CD14-positive monocyte (primary cell): ENCODE measurements around the gene DGKE. TPM values are rescaled to one million over a fixed set of nuclear protein-coding genes. Genes with fewer than 3 reads are reported as not detected.

Experiments used
- DNase-seq, 3 donors: peaks; one replicate each; pipeline ENCODE4 v3.0.0-alpha.2; 2011 to 2022
- H2AFZ ChIP-seq: 2 replicates; pipeline ENCODE4 v1.6.0; 2012; ENCODE audit warnings: mild to moderate bottlenecking, low read depth, low read length, inconsistent platforms; ENCODE audit not compliant: insufficient read depth, poor library complexity, severe bottlenecking
- H3K27ac ChIP-seq, 2 donors: 1 replicate in 1 of 2; 2 replicates in 1 of 2; pipeline ENCODE4 v1.5.1; 2012 to 2013; ENCODE audit warnings: low read length in 2 of 2, control low read depth in 1 of 2, inconsistent platforms in 1 of 2, low read depth in 1 of 2, mild to moderate bottlenecking in 1 of 2
- H3K27me3 ChIP-seq, 2 donors: one replicate each; pipeline versions ENCODE4 v1.6.0 to v1.6.1; 2011 to 2013; ENCODE audit warnings: low read length in 2 of 2; ENCODE audit not compliant: control insufficient read depth in 2 of 2, insufficient read depth in 2 of 2
- H3K36me3 ChIP-seq, 2 donors: replicated peaks in 1 of 2; 1 replicate in 1 of 2; 2 replicates in 1 of 2; pipeline versions ENCODE4 v1.5.1 to v1.6.1; 2012 to 2013; ENCODE audit warnings: low read length in 2 of 2, control low read depth in 1 of 2, inconsistent platforms in 1 of 2, mild to moderate bottlenecking in 1 of 2; ENCODE audit not compliant: insufficient read depth in 2 of 2, control insufficient read depth in 1 of 2
- H3K4me1 ChIP-seq, 2 donors: 1 replicate in 1 of 2; 2 replicates in 1 of 2; pipeline versions ENCODE4 v1.5.1 to v1.6.1; 2012 to 2013; ENCODE audit warnings: low read length in 2 of 2, control low read depth in 1 of 2, inconsistent platforms in 1 of 2, mild to moderate bottlenecking in 1 of 2, moderate library complexity in 1 of 2; ENCODE audit not compliant: insufficient read depth in 2 of 2, control insufficient read depth in 1 of 2
- H3K4me2 ChIP-seq: replicated peaks from 2 replicates; pipeline ENCODE3; 2012; ENCODE audit warnings: low read length, moderate library complexity, mild to moderate bottlenecking; ENCODE audit not compliant: poor library complexity, severe bottlenecking; ENCODE audit errors: extremely low read depth
- H3K4me3 ChIP-seq, 3 experiments: fragments of 200-600 bp in 1 of 3; sonication (generic) in 1 of 3; replicated peaks in 1 of 3; 1 replicate in 2 of 3; 2 replicates in 1 of 3; pipeline ENCODE4 v1.5.1; 2011 to 2013; ENCODE audit warnings: low read length in 3 of 3, mild to moderate bottlenecking in 3 of 3, control low read depth in 2 of 3, low read depth in 2 of 3, inconsistent platforms in 1 of 3, moderate library complexity in 1 of 3
- H3K79me2 ChIP-seq: 2 replicates; pipeline ENCODE4 v1.6.0; 2012; ENCODE audit warnings: mild to moderate bottlenecking, control low read depth, inconsistent platforms, low read length, moderate library complexity; ENCODE audit not compliant: insufficient read depth
- H3K9ac ChIP-seq: 2 replicates; pipeline ENCODE4 v1.6.0; 2017; ENCODE audit warnings: low read length, mild to moderate bottlenecking; ENCODE audit not compliant: insufficient read depth, poor library complexity, severe bottlenecking
- H3K9me3 ChIP-seq, 2 donors: replicated peaks in 1 of 2; 1 replicate in 1 of 2; 2 replicates in 1 of 2; pipeline versions ENCODE4 v1.5.1 to v1.6.1; 2012 to 2013; ENCODE audit warnings: low read length in 2 of 2, control low read depth in 1 of 2; ENCODE audit not compliant: control insufficient read depth in 1 of 2, insufficient read depth in 1 of 2
- H4K20me1 ChIP-seq: 2 replicates; pipeline ENCODE4 v1.6.0; 2012; ENCODE audit warnings: mild to moderate bottlenecking, low read length, control low read depth, moderate library complexity; ENCODE audit not compliant: insufficient read depth
- H3K27ac Mint-ChIP-seq, 7 donors: one replicate each; pipeline ENCODE4 v1.8.0; 2020; ENCODE audit warnings: mild to moderate bottlenecking in 7 of 7, mixed read lengths in 7 of 7, moderate library complexity in 6 of 7, inconsistent platforms in 2 of 7
- H3K27me3 Mint-ChIP-seq, 3 donors: one replicate each; pipeline ENCODE4 v1.8.0; 2021 to 2022; ENCODE audit warnings: low read depth in 3 of 3, mild to moderate bottlenecking in 3 of 3, mixed read lengths in 3 of 3, moderate library complexity in 3 of 3, inconsistent platforms in 1 of 3
- H3K36me3 Mint-ChIP-seq, 2 donors: one replicate each; pipeline ENCODE4 v1.8.0; 2020; ENCODE audit warnings: mixed read lengths in 2 of 2, inconsistent platforms in 1 of 2, mild to moderate bottlenecking in 1 of 2
- H3K4me1 Mint-ChIP-seq: one replicate; pipeline ENCODE4 v1.8.0; 2020; ENCODE audit warnings: mild to moderate bottlenecking, mixed read lengths
- H3K4me3 Mint-ChIP-seq, 2 donors: one replicate each; pipeline ENCODE4 v1.8.0; 2020; ENCODE audit warnings: mild to moderate bottlenecking in 2 of 2, mixed read lengths in 2 of 2, moderate library complexity in 1 of 2
- H3K9me3 Mint-ChIP-seq, 7 donors: one replicate each; pipeline ENCODE4 v1.8.0; 2020 to 2022; ENCODE audit warnings: mixed read lengths in 7 of 7, mild to moderate bottlenecking in 6 of 7, moderate library complexity in 6 of 7, inconsistent platforms in 2 of 7
- CTCF ChIP-seq: fragments of 200-600 bp; IDR thresholded peaks from one replicate; pipeline ENCODE4 v1.8.0; 2022; ENCODE audit warnings: antibody characterized with exemption, mild to moderate bottlenecking
- WGBS: methylation state at CpG from one replicate; pipeline ENCODE4 v1.1.5; 2013; ENCODE audit warnings: missing lambda C conversion rate; ENCODE audit not compliant: insufficient coverage; 5-methylcytosine and 5-hydroxymethylcytosine counted together
- intact Hi-C, 2 donors: fragments of 100-400 bp; cut with micrococcal nuclease; formaldehyde crosslinking; loops; one replicate each; pipeline versions ENCODE4 v1.15.0 to v1.15.1; 2023
- polyA plus RNA-seq, 3 donors: library from polyadenylated mRNA; depleted of rRNA in 1 of 3; unstranded in 2 of 3; stranded (reverse) in 1 of 3; fragments of 300-500 nt in 2 of 3; fragments of >200 nt in 1 of 3; fragmentation: Illumina TruSeq in 2 of 3; gene quantifications; 1 replicate in 2 of 3; 2 replicates in 1 of 3; pipeline ENCODE4 v1.2.3, GENCODE V29; 2012 to 2021

The DGKE gene
- polyA plus RNA-seq, 3 donors, result 1.1 to 3.0 (median 1.5) TPM

GRCh38 chr17:56826611-56827414 lies 7.1 kb upstream of the DGKE start:
- peaks cover 9% of the 10 kb centered on the region for H3K79me2 ChIP-seq
- no peaks in the 10 kb centered on the region for H3K9me3 ChIP-seq
- no peak for DNase-seq
- Mint-ChIP-seq H3K36me3 (peaks cover 6 to 21% of the 10 kb centered on the region in 2 donors), H3K27ac (no peak overlapping the region), H3K27me3 (peaks cover 0 to 2% (median 0%) of the 10 kb centered on the region in 3 donors), H3K9me3 (no peaks in the 10 kb centered on the region), H3K4me3 (no peak overlapping the region), H3K4me1 (no peaks in the 10 kb centered on the region)
- H2AFZ ChIP-seq, result no peak overlapping the region
- H3K27ac ChIP-seq, result no peak overlapping the region
- no peak overlapping the region for H3K4me2 ChIP-seq
- no peak overlapping the region for H3K4me3 ChIP-seq
- no peak overlapping the region for H3K9ac ChIP-seq
- intact Hi-C loops, result no loop called here
- H4K20me1 ChIP-seq, result peaks cover 7% of the 10 kb centered on the region
- no peak for TF ChIP-seq CTCF
- no peaks in the 10 kb centered on the region for H3K27me3 ChIP-seq
- 100% methylated on average over 1 of the region's 4 CpGs for WGBS
- peaks cover 0 to 4% of the 10 kb centered on the region in 2 donors for H3K36me3 ChIP-seq
- H3K4me1 ChIP-seq, result peaks cover under 1 to 1% of the 10 kb centered on the region in 2 donors

- Histone ChIP-seq H3K4me3 (no peak overlapping the region), H3K4me2 (no peak overlapping the region), H3K9me3 (no peaks in the 10 kb centered on the region), H3K4me1 (peaks cover 26 to 30% of the 10 kb centered on the region in 2 donors), H3K9ac (no peak overlapping the region), H3K27me3 (no peaks in the 10 kb centered on the region), H3K36me3 (peaks cover 0 to 4% of the 10 kb centered on the region in 2 donors), H4K20me1 (peaks cover 12% of the 10 kb centered on the region), H2AFZ (no peak overlapping the region), H3K79me2 (peaks cover 12% of the 10 kb centered on the region), H3K27ac (no peak overlapping the region)
- H3K9me3 Mint-ChIP-seq, result no peaks in the 10 kb centered on the region
- peaks cover 22% of the 10 kb centered on the region for H3K4me1 Mint-ChIP-seq
- peaks cover 2 to 9% (median 5%) of the 10 kb centered on the region in 3 donors for H3K27me3 Mint-ChIP-seq
- TF ChIP-seq CTCF, result no peak
- intact Hi-C loops, result loop anchor here (5.0 kb wide), 2 partner anchors 81 to 146 kb away; partner anchors contain the start of genes SCPEP1 (in 1 of the 2) and TRIM25 (in 1 of the 2)
- H3K27ac Mint-ChIP-seq, result peak overlapping the region in 1 of 7 donors; percentile 33
- no peak overlapping the region for H3K4me3 Mint-ChIP-seq
- 95% methylated on average over 6 of the region's 7 CpGs for WGBS
- H3K36me3 Mint-ChIP-seq, result peaks cover 6 to 22% of the 10 kb centered on the region in 2 donors
- no peak for DNase-seq
Measured at GRCh38 chr17:56830726-56831368, 3.1 kb upstream of the DGKE start.
